Neutrophil (primary cell): ENCODE data around the gene MAP2.

ENCODE experiments used
- H3K27ac ChIP-seq: fragments of 200-600 bp; sonication (generic); 2 replicates; pipeline ENCODE4 v1.5.1; 2016; ENCODE audit warnings: mild to moderate bottlenecking, moderate library complexity
- H3K27me3 ChIP-seq: fragments of 200-600 bp; sonication (generic); 2 replicates; pipeline ENCODE4 v1.6.0; 2016; ENCODE audit warnings: mild to moderate bottlenecking
- H3K36me3 ChIP-seq: fragments of 200-600 bp; sonication (generic); 2 replicates; pipeline ENCODE4 v1.5.1; 2017
- H3K4me1 ChIP-seq, 2 experiments: fragments of 200-600 bp in 1 of 2; sonication (generic) in 1 of 2; 1 replicate in 1 of 2; 2 replicates in 1 of 2; pipeline versions ENCODE4 v1.5.1 to v1.6.1; 2013 to 2016; ENCODE audit warnings: low read depth in 1 of 2, low read length in 1 of 2, mild to moderate bottlenecking in 1 of 2, moderate library complexity in 1 of 2; ENCODE audit not compliant: control insufficient read depth in 1 of 2, insufficient read depth in 1 of 2
- H3K4me3 ChIP-seq, 2 experiments: fragments of 200-600 bp in 1 of 2; sonication (generic) in 1 of 2; 1 replicate in 1 of 2; 2 replicates in 1 of 2; pipeline ENCODE4 v1.5.1; 2013 to 2016; ENCODE audit warnings: low read depth in 1 of 2, low read length in 1 of 2, mild to moderate bottlenecking in 1 of 2, moderate library complexity in 1 of 2
- H3K9me3 ChIP-seq: fragments of 200-600 bp; sonication (generic); 2 replicates; pipeline ENCODE4 v1.5.1; 2016
- CTCF ChIP-seq: fragments of 200-600 bp; sonication (generic); IDR thresholded peaks from 2 replicates; pipeline ENCODE4 v1.5.1; 2016; ENCODE audit warnings: antibody characterized with exemption

MAP2 gene

GRCh38 chr2:209619782-209620181 is 195.9 kb downstream of the MAP2 start:
- no peaks in the 10 kb centered on the region for H3K9me3 ChIP-seq

GRCh38 chr2:209624192-209624938 is 200.5 kb downstream of the MAP2 start:
- Histone ChIP-seq H3K4me1 (no peaks in the 10 kb centered on the region), H3K27me3 (no peaks in the 10 kb centered on the region), H3K9me3 (no peaks in the 10 kb centered on the region), H3K4me3 (no peak overlapping the region), H3K27ac (no peak overlapping the region), H3K36me3 (no peaks in the 10 kb centered on the region)
- TF ChIP-seq CTCF = no peak

More at GRCh38 chr2:209619782-209620181, 195.9 kb downstream of the MAP2 start:
- no peaks in the 10 kb centered on the region for H3K36me3 ChIP-seq
- no peaks in the 10 kb centered on the region for H3K27me3 ChIP-seq
- no peak overlapping the region for H3K27ac ChIP-seq
- no peak overlapping the region for H3K4me3 ChIP-seq
- no peak for TF ChIP-seq CTCF
- no peaks in the 10 kb centered on the region for H3K4me1 ChIP-seq

GRCh38 chr2:209629597-209629996 is 205.8 kb downstream of the MAP2 start:
- no peak for TF ChIP-seq CTCF
- no peak overlapping the region for H3K4me3 ChIP-seq
- no peaks in the 10 kb centered on the region for H3K9me3 ChIP-seq
- H3K27ac ChIP-seq = no peak overlapping the region
- H3K36me3 ChIP-seq = no peaks in the 10 kb centered on the region
- H3K4me1 ChIP-seq = no peaks in the 10 kb centered on the region
- H3K27me3 ChIP-seq = no peaks in the 10 kb centered on the region

GRCh38 chr2:209633911-209634310 is 210.1 kb downstream of the MAP2 start:
- H3K9me3 ChIP-seq = no peaks in the 10 kb centered on the region
- no peaks in the 10 kb centered on the region for H3K36me3 ChIP-seq
- H3K27ac ChIP-seq = no peak overlapping the region
- no peaks in the 10 kb centered on the region for H3K4me1 ChIP-seq
- H3K4me3 ChIP-seq = no peak overlapping the region
- TF ChIP-seq CTCF = no peak
- H3K27me3 ChIP-seq = no peaks in the 10 kb centered on the region

- no peaks in the 10 kb centered on the region for H3K4me1 ChIP-seq
- TF ChIP-seq CTCF = no peak
These were observed 212.2 kb downstream of the MAP2 start for GRCh38 chr2:209636076-209636475.

More at GRCh38 chr2:209636076-209636475, 212.2 kb downstream of the MAP2 start:
- Histone ChIP-seq H3K36me3 (no peaks in the 10 kb centered on the region), H3K27ac (no peak overlapping the region), H3K27me3 (no peaks in the 10 kb centered on the region), H3K9me3 (no peaks in the 10 kb centered on the region), H3K4me3 (no peak overlapping the region)
